ENCODE data around the gene KRT8.

- TF ChIP-seq TAF1 (IDR thresholded peaks at IDR 0.05; ENCODE audit: low read depth) (no peak), EP300 (IDR thresholded peaks at IDR 0.05; ENCODE audit: borderline replicate concordance) (no peak), CREB1 (IDR thresholded peaks at IDR 0.05; ENCODE audit: low read depth) (no peak), REST (IDR thresholded peaks at IDR 0.05; ENCODE audit: low read depth) (no peak), YY1 (IDR thresholded peaks at IDR 0.05; ENCODE audit: low read depth) (no peak), ZBTB7A (IDR thresholded peaks at IDR 0.05; ENCODE audit: low read depth) (no peak), EGR1 (IDR thresholded peaks at IDR 0.05) (no peak), MAX (IDR thresholded peaks at IDR 0.05) (no peak), TCF12 (IDR thresholded peaks at IDR 0.05; ENCODE audit: low read depth) (no peak), RAD21 (IDR thresholded peaks at IDR 0.05; ENCODE audit: low read depth) (no peak), FOXM1 (IDR thresholded peaks at IDR 0.05; ENCODE audit: borderline replicate concordance, low read depth) (no peak), CEBPB (IDR thresholded peaks at IDR 0.05) (no peak), USF1 (IDR thresholded peaks at IDR 0.05) (no peak)
These were observed 55.4 kb downstream of the KRT8 start for GRCh38 chr12:52849511-52849910.
